ENCODE data around the gene SLC22A7.

SLC22A7 gene

GRCh38 chr6:43308101-43308989 is 10.3 kb downstream of the SLC22A7 start, which contains the start of gene CRIP3:
TSS of gene CRIP3 (minus strand) at chr6:43308826. CDS start at chr6:43308792, 34 bp downstream.
- ChIA-PET POLR2A (interaction anchor here (1.0 to 1.5 kb wide), 5 partner anchors 10 to 61 kb away, joined by 3 to 4 read pairs (median 3); partner anchors contain the start of gene ZNF318), CTCF (interaction anchor here (0.7 to 1.1 kb wide), 2 partner anchors 9 to 19 kb away, joined by 3 to 6 read pairs; no protein-coding TSS in a partner anchor)
- DNase-seq (ENCODE audit: extremely low spot score): no peak
- no peak for TF ChIP-seq FOXA1 (IDR thresholded peaks at IDR 0.05)
- TF ChIP-seq ZNF384 (IDR thresholded peaks at IDR 0.05): no peak
- no peak for TF ChIP-seq PKNOX1 (IDR thresholded peaks at IDR 0.05)
- TF ChIP-seq SP1 (IDR thresholded peaks at IDR 0.05): no peak
- TF ChIP-seq HDGF (IDR thresholded peaks at IDR 0.05; ENCODE audit: borderline replicate concordance): no peak
- no peak for TF ChIP-seq SUZ12 (IDR thresholded peaks at IDR 0.05)

- no peak for DNase-seq (ENCODE audit: extremely low spot score)
- TF ChIP-seq FOXK2 (IDR thresholded peaks at IDR 0.05) (no peak), SP1 (IDR thresholded peaks at IDR 0.05) (no peak), SUZ12 (IDR thresholded peaks at IDR 0.05) (no peak), NFRKB (IDR thresholded peaks at IDR 0.05) (no peak)
- CTCF ChIA-PET: interaction anchor here (0.7 to 1.1 kb wide), 2 partner anchors 10 to 18 kb away, joined by 3 to 6 read pairs; no protein-coding TSS in a partner anchor
- POLR2A ChIA-PET: interaction anchor here (1.0 to 1.3 kb wide), 4 partner anchors 9 to 60 kb away, joined by 3 to 4 read pairs (median 4); partner anchors contain the start of gene ZNF318
Measured at GRCh38 chr6:43308990-43309477, 11.0 kb downstream of the SLC22A7 start.

GRCh38 chr6:43310134-43310533 is 12.1 kb downstream of the SLC22A7 start:
- DNase-seq (ENCODE audit: extremely low spot score): no peak
- POLR2A ChIA-PET: interaction anchor here (1.3 kb wide), 1 partner anchor 15 kb away, joined by 3 read pairs; no protein-coding TSS in a partner anchor
- no peak for TF ChIP-seq SP1 (IDR thresholded peaks at IDR 0.05)
- TF ChIP-seq FOXM1 (IDR thresholded peaks at IDR 0.05; ENCODE audit: borderline replicate concordance): no peak
- TF ChIP-seq TARDBP (IDR thresholded peaks at IDR 0.05): no peak
- no peak for TF ChIP-seq PKNOX1 (IDR thresholded peaks at IDR 0.05)
- no peak for TF ChIP-seq FOXA1 (IDR thresholded peaks at IDR 0.05)
- no peak for TF ChIP-seq L3MBTL2 (conservative IDR thresholded peaks at IDR 0.05)
- no peak for TF ChIP-seq SUZ12 (IDR thresholded peaks at IDR 0.05)
- no peak for TF ChIP-seq NFRKB (IDR thresholded peaks at IDR 0.05)
- no peak for TF ChIP-seq LEF1 (IDR thresholded peaks at IDR 0.05; ENCODE audit: borderline replicate concordance)
- no peak for TF ChIP-seq ELF4 (IDR thresholded peaks at IDR 0.05)
- TF ChIP-seq ARNT (IDR thresholded peaks at IDR 0.05): no peak
- CTCF ChIA-PET: no interaction called here

GRCh38 chr6:43310624-43311023 is 12.6 kb downstream of the SLC22A7 start:
- POLR2A ChIA-PET: no interaction called here
- no peak for TF ChIP-seq ZNF384 (IDR thresholded peaks at IDR 0.05)
- no peak for TF ChIP-seq FOXA1 (IDR thresholded peaks at IDR 0.05)
- no peak for TF ChIP-seq FOXM1 (IDR thresholded peaks at IDR 0.05; ENCODE audit: borderline replicate concordance)
- no peak for DNase-seq (ENCODE audit: extremely low spot score)

GRCh38 chr6:43311666-43312065 is 13.6 kb downstream of the SLC22A7 start:
- POLR2A ChIA-PET: no interaction called here
- TF ChIP-seq SUZ12 (IDR thresholded peaks at IDR 0.05): no peak
- no peak for TF ChIP-seq ELF4 (IDR thresholded peaks at IDR 0.05)
- no peak for TF ChIP-seq CTBP1 (IDR thresholded peaks at IDR 0.05; ENCODE audit: borderline replicate concordance)
- no peak for TF ChIP-seq TARDBP (IDR thresholded peaks at IDR 0.05)
- no peak for TF ChIP-seq LEF1 (IDR thresholded peaks at IDR 0.05; ENCODE audit: borderline replicate concordance)
- TF ChIP-seq ZNF384 (IDR thresholded peaks at IDR 0.05): no peak
- TF ChIP-seq SP1 (IDR thresholded peaks at IDR 0.05): no peak
- no peak for TF ChIP-seq L3MBTL2 (conservative IDR thresholded peaks at IDR 0.05)
- DNase-seq (ENCODE audit: extremely low spot score): no peak
- CTCF ChIA-PET: no interaction called here

More at GRCh38 chr6:43310624-43311023, 12.6 kb downstream of the SLC22A7 start:
- CTCF ChIA-PET: no interaction called here

GRCh38 chr6:43313813-43314212 is 15.8 kb downstream of the SLC22A7 start:
- no peak for DNase-seq (ENCODE audit: extremely low spot score)
- ChIA-PET CTCF (no interaction called here), POLR2A (no interaction called here)
- TF ChIP-seq ARNT (IDR thresholded peaks at IDR 0.05) (no peak), HDGF (IDR thresholded peaks at IDR 0.05; ENCODE audit: borderline replicate concordance) (no peak), TARDBP (IDR thresholded peaks at IDR 0.05) (no peak), SUZ12 (IDR thresholded peaks at IDR 0.05) (no peak), FOXA1 (IDR thresholded peaks at IDR 0.05) (no peak)

- no peak for DNase-seq (ENCODE audit: extremely low spot score)
- POLR2A ChIA-PET: interaction anchor here (1.0 kb wide), 1 partner anchor 9 kb away, joined by 3 read pairs; the partner anchor contains the start of gene CRIP3
- CTCF ChIA-PET: interaction anchor here (1.0 kb wide), 1 partner anchor 16 kb away, joined by 3 read pairs; no protein-coding TSS in a partner anchor
- TF ChIP-seq PKNOX1 (IDR thresholded peaks at IDR 0.05): no peak
- TF ChIP-seq FOXK2 (IDR thresholded peaks at IDR 0.05): no peak
- TF ChIP-seq FOXM1 (IDR thresholded peaks at IDR 0.05; ENCODE audit: borderline replicate concordance): no peak
- TF ChIP-seq ELF4 (IDR thresholded peaks at IDR 0.05): no peak
- TF ChIP-seq HDGF (IDR thresholded peaks at IDR 0.05; ENCODE audit: borderline replicate concordance): no peak
- TF ChIP-seq SUZ12 (IDR thresholded peaks at IDR 0.05): no peak
- TF ChIP-seq L3MBTL2 (conservative IDR thresholded peaks at IDR 0.05): no peak
- TF ChIP-seq FOXA1 (IDR thresholded peaks at IDR 0.05): no peak
- TF ChIP-seq CTBP1 (IDR thresholded peaks at IDR 0.05; ENCODE audit: borderline replicate concordance): no peak
- no peak for TF ChIP-seq LEF1 (IDR thresholded peaks at IDR 0.05; ENCODE audit: borderline replicate concordance)
- TF ChIP-seq NFRKB (IDR thresholded peaks at IDR 0.05): no peak
- TF ChIP-seq ARNT (IDR thresholded peaks at IDR 0.05): no peak
Measured at GRCh38 chr6:43318011-43318410, 20.0 kb downstream of the SLC22A7 start.
